ENCODE measurements around the gene CRNKL1. TPM values are rescaled to one million over a fixed set of nuclear protein-coding genes. Genes with fewer than 3 reads are reported as not detected.
A peak's percentile ranks its signal among the peaks of the same experiment; 100 is the strongest.

Gene CRNKL1
- total RNA-seq, 1 donor = 33.7 TPM

DNA sequence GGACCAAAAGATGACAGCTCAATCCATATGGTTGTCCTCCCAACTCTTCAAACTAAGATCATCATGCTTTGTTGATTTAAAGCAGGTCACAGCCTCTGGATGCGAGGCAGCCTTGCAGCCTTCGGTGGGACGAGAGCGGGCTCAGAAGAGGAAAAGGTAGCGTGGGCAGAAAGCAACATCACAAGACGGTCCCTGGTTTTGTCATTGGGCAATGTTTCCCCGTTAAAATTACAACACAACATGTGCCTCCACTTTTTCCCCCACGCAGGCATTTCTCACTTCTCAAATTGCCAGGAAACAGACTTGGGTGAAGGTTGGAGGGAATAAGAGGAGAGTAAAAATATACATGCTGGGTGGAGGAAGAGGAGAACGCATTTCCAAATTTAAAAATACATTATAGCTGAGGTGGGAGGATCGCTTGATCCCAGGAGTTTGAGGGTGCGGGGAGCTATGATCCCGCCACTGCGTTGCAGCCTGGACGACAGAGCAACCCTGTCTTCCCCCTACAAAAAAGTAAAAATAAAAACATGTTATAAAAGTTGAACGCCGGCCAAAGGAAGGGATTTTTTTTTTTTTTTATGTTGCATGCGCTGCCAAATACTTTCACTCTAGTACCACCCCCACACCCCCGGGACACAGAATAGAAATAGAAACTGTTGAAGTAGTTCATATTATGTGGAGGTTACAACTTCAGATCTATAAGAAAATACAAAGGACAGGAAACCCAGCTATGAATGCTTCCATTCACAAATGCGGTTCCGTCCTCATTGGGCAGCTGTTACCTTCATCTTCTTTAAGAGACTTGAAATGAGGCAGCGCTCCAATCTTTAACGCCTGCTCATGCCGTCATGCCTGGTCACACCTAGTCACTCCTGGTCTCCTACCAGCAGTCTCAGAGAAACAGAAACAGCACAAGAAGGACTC is 49.0 kb downstream of the CRNKL1 start:
- peak overlapping the region; percentile 63 for H3K4me2 ChIP-seq (ENCODE audit: insufficient read depth, low read length)
- H3K27ac ChIP-seq (ENCODE audit: low read depth, low read length) = peak overlapping the region; percentile 36
- H3K4me3 ChIP-seq (ENCODE audit: insufficient read depth, low read length) = peak overlapping the region; percentile 60
- H4K20me1 ChIP-seq (ENCODE audit: insufficient read depth, low read length) = peaks cover 18% of the 10 kb centered on the region
- peaks cover 24% of the 10 kb centered on the region for H3K79me2 ChIP-seq (ENCODE audit: insufficient read depth, low read length)
- H2AFZ ChIP-seq (ENCODE audit: low read length) = peak overlapping the region; percentile 2
- peaks cover 28% of the 10 kb centered on the region for H3K4me1 ChIP-seq (ENCODE audit: insufficient read depth, low read length)
- no peaks in the 10 kb centered on the region for H3K27me3 ChIP-seq (ENCODE audit: insufficient read depth, low read length)
- TF ChIP-seq, protein P1, sequence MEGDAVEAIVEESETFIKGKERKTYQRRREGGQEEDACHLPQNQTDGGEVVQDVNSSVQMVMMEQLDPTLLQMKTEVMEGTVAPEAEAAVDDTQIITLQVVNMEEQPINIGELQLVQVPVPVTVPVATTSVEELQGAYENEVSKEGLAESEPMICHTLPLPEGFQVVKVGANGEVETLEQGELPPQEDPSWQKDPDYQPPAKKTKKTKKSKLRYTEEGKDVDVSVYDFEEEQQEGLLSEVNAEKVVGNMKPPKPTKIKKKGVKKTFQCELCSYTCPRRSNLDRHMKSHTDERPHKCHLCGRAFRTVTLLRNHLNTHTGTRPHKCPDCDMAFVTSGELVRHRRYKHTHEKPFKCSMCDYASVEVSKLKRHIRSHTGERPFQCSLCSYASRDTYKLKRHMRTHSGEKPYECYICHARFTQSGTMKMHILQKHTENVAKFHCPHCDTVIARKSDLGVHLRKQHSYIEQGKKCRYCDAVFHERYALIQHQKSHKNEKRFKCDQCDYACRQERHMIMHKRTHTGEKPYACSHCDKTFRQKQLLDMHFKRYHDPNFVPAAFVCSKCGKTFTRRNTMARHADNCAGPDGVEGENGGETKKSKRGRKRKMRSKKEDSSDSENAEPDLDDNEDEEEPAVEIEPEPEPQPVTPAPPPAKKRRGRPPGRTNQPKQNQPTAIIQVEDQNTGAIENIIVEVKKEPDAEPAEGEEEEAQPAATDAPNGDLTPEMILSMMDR (IDR thresholded peaks at IDR 0.05; ENCODE audit: extremely low read depth, low read depth, low read length) = no peak
- H3K9me3 ChIP-seq (ENCODE audit: low read depth, low read length) = no peaks in the 10 kb centered on the region
- no peak for DNase-seq (ENCODE audit: insufficient read length, low spot score, missing footprints)
- H3K36me3 ChIP-seq (ENCODE audit: insufficient read depth, low read length) = peaks cover 39% of the 10 kb centered on the region

DNA sequence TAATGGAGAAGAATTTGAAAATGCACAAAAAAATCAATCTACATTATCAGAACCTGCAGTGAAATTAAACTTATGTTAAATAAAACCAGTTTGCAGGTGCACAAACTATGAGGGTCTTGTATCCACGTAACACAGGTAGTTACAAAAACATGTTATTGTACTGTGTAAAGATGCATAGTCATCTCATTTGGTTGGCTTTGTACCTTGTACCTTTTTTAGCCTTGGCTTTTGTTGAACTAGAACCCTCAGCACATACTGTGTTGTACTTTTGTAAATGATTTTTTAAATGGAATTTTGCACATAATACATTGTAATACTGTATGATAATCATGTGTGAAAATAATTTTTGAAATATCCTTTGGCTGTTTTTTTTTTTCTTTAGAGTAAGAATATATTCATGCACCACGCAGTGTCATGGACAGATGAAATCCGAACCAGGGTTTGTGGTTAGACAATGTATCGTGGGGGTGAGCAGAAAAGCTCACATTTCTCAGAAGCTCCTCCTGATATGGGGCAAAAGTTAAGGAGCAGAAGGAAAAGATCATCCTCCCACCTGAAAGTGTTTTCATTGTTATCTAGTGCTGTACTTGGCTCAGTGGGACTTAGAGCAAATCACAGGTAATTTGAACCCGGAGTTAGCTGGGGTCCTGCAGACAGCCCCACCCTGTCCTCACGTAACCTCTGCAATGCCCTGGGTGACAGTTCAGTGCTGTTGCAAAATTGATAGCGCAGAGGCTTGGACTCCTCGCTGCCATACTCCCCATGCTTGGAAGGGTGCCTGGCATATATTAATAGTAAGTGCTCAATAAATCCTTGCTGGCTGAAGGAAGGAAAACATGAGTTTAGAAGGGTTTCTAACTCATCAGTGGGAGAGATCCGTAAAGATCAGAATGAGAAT is 49.9 kb downstream of the CRNKL1 start:
- DNase-seq (ENCODE audit: insufficient read length, low spot score, missing footprints) = no peak
- Histone ChIP-seq H3K36me3 (ENCODE audit: insufficient read depth, low read length) (peaks cover 41% of the 10 kb centered on the region), H3K27me3 (ENCODE audit: insufficient read depth, low read length) (no peaks in the 10 kb centered on the region), H3K4me3 (ENCODE audit: insufficient read depth, low read length) (peak overlapping the region; percentile 60), H3K9me3 (ENCODE audit: low read depth, low read length) (no peaks in the 10 kb centered on the region), H3K4me1 (ENCODE audit: insufficient read depth, low read length) (peaks cover 28% of the 10 kb centered on the region), H3K79me2 (ENCODE audit: insufficient read depth, low read length) (peaks cover 24% of the 10 kb centered on the region), H2AFZ (ENCODE audit: low read length) (no peak overlapping the region), H4K20me1 (ENCODE audit: insufficient read depth, low read length) (peaks cover 18% of the 10 kb centered on the region), H3K4me2 (ENCODE audit: insufficient read depth, low read length) (peak overlapping the region; percentile 63), H3K27ac (ENCODE audit: low read depth, low read length) (peak overlapping the region; percentile 36)
- TF ChIP-seq, protein P1 (IDR thresholded peaks at IDR 0.05; ENCODE audit: extremely low read depth, low read depth, low read length) = no peak

DNA sequence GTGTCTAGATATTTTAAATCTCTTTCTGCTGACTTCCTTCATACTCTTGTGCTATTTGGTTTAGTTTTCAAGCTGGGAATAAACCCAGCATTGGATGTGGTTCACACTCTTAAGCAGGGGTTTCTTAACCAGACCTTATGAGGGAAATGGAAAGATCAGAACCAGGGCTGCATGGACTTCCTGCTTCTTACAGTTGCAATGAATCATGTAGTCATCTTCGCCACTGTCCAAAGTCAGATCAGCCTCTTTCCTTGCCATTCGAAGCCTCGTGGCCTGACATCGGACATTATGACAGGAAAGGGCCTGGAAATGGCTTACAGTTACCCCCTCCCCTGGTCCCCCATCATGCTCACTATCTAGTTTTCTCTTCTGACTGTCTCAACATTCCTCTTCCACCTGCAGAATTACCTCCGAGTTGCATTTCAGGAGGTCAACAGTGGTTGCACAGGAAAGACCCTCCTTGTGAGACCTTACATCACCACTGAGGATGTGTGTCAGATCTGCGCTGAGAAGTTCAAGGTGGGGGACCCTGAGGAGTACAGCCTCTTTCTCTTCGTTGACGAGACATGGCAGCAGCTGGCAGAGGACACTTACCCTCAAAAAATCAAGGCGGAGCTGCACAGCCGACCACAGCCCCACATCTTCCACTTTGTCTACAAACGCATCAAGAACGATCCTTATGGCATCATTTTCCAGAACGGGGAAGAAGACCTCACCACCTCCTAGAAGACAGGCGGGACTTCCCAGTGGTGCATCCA is 51.9 kb downstream of the CRNKL1 start:
- H3K4me1 ChIP-seq (ENCODE audit: insufficient read depth, low read length) = peaks cover 28% of the 10 kb centered on the region
- DNase-seq (ENCODE audit: insufficient read length, low spot score, missing footprints) = no peak
- no peaks in the 10 kb centered on the region for H3K27me3 ChIP-seq (ENCODE audit: insufficient read depth, low read length)
- TF ChIP-seq, protein P1 (IDR thresholded peaks at IDR 0.05; ENCODE audit: extremely low read depth, low read depth, low read length) = no peak
- no peak overlapping the region for H3K4me2 ChIP-seq (ENCODE audit: insufficient read depth, low read length)
- no peak overlapping the region for H2AFZ ChIP-seq (ENCODE audit: low read length)
- no peak overlapping the region for H3K4me3 ChIP-seq (ENCODE audit: insufficient read depth, low read length)
- H4K20me1 ChIP-seq (ENCODE audit: insufficient read depth, low read length) = peaks cover 18% of the 10 kb centered on the region
- H3K79me2 ChIP-seq (ENCODE audit: insufficient read depth, low read length) = peaks cover 36% of the 10 kb centered on the region
- H3K27ac ChIP-seq (ENCODE audit: low read depth, low read length) = no peak overlapping the region
- peaks cover 60% of the 10 kb centered on the region for H3K36me3 ChIP-seq (ENCODE audit: insufficient read depth, low read length)
- no peaks in the 10 kb centered on the region for H3K9me3 ChIP-seq (ENCODE audit: low read depth, low read length)

Measured in osteoblast (primary cell).